ENCODE results near the gene REV1. TPM values are rescaled to one million over a fixed set of nuclear protein-coding genes. Genes with fewer than 3 reads are reported as not detected.

The REV1 gene
- total and polyA plus RNA-seq, 9 of the 15 experiments (the other 6 are each of a cell fraction or from before 2014, with no cell fraction given): 12.8 to 54.4 (median 29.6) TPM

DNA sequence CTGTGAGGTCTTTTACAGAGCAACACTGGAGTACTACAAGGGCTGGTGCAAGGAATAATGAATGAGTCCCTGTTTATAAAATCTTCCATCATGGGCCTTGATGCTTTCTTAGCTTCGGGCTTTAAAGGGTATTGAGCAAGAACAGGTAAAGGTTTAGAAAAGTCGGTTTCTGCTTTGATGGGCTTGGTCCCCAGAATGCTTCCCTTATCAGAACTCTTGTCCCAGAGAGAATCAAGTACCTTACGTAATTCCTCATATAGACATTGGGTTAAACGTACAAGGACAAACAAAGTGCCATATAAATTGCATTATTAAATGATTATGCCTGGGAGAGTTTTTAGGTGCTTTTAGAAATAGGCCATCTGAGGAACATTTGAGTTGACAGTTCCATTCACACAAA, 24.5 kb upstream of the REV1 start:
- Histone ChIP-seq H3K79me2 (ENCODE audit: control insufficient read depth, insufficient read depth, low read length) (no peaks in the 10 kb centered on the region), H3K9me3 (replicated peaks; ENCODE audit: control insufficient read depth, insufficient read depth, low read depth, low read length) (no peaks in the 10 kb centered on the region), H3K4me1 (replicated peaks in 1 of 2; ENCODE audit: control insufficient read depth in 2 of 2, insufficient read depth in 2 of 2, low read length in 2 of 2) (no peaks in the 10 kb centered on the region), H3K36me3 (ENCODE audit: control insufficient read depth, insufficient read depth, low read length) (no peaks in the 10 kb centered on the region), H3K9me1 (ENCODE audit: control insufficient read depth, insufficient read depth, low read length) (no peaks in the 10 kb centered on the region), H2AFZ (ENCODE audit: low read depth, low read length) (no peak overlapping the region), H4K20me1 (replicated peaks; ENCODE audit: control insufficient read depth, insufficient read depth, low read length) (no peaks in the 10 kb centered on the region), H3K9ac (ENCODE audit: insufficient read depth in 1 of 2, low read depth in 2 of 2, low read length in 2 of 2) (no peak overlapping the region), H3K4me3 (no peak overlapping the region), H3K4me2 (ENCODE audit: insufficient read depth, low read length) (no peak overlapping the region), H3K27ac (ENCODE audit: extremely low read depth, low read depth, low read length) (no peak overlapping the region), H3K27me3 (ENCODE audit: control insufficient read depth in 2 of 2, insufficient read depth in 2 of 2, low read length in 2 of 2) (peaks cover 22 to 31% of the 10 kb centered on the region in 2 experiments; a peak in 4 of 5 replicates)
- FAIRE-seq (no peak), DNase-seq (ENCODE audit: extremely low read depth in 1 of 4, low spot score in 3 of 4) (no peak), ATAC-seq (no peak)
- in situ Hi-C loops (cut with MboI) (no loop called here), intact Hi-C loops (cut with micrococcal nuclease) (no loop called here)
- BruUV-seq (replicated peaks): no TSS peak
- TF ChIP-seq TBP (optimal IDR thresholded peaks at IDR 0.05; ENCODE audit: low read depth, low read length): no peak
- no peak for TF ChIP-seq TAF7 (tag; IDR thresholded peaks at IDR 0.05)
- no peak for TF ChIP-seq GABPB2 (CRISPR knock-in tag; conservative IDR thresholded peaks at IDR 0.05)
- no peak for TF ChIP-seq RUNX1 (IDR thresholded peaks at IDR 0.05; ENCODE audit: low read depth)
- 3% methylated on average over 4 of the region's 4 CpGs for WGBS (ENCODE audit: insufficient coverage, low coverage, missing lambda C conversion rate)
- CTCF ChIA-PET (ENCODE audit: low intra/inter-chr PET ratio): no interaction called here
- POLR2A ChIA-PET: no interaction called here

DNA sequence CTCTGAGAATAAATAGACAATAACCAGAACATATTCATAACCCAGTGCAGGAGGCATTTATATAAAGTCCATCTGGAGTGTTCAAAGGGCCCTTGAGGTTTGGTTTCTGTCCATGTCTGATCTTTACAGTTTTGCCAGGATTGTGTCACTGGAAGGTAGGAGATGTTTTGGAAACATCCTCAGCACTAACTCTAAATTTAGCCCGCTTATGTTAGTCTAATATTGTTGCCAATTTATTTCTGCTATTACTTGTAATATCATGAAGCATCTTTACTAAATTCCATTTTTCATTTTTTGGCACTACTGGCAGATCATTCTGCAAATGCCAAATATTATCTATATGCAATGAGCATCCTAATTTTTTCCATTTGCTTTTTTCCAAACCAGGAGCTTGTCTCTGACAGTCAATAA, 22.4 kb upstream of the REV1 start:
- DNase-seq (ENCODE audit: extremely low read depth in 1 of 4, low spot score in 3 of 4) (no peak), FAIRE-seq (no peak), ATAC-seq (no peak)
- Histone ChIP-seq H3K27ac (ENCODE audit: extremely low read depth, low read depth, low read length) (no peak overlapping the region), H2AFZ (ENCODE audit: low read depth, low read length) (no peak overlapping the region), H3K9me3 (replicated peaks; ENCODE audit: control insufficient read depth, insufficient read depth, low read depth, low read length) (no peaks in the 10 kb centered on the region), H3K9me1 (ENCODE audit: control insufficient read depth, insufficient read depth, low read length) (no peaks in the 10 kb centered on the region), H4K20me1 (replicated peaks; ENCODE audit: control insufficient read depth, insufficient read depth, low read length) (no peaks in the 10 kb centered on the region), H3K4me2 (ENCODE audit: insufficient read depth, low read length) (no peak overlapping the region), H3K27me3 (ENCODE audit: control insufficient read depth in 2 of 2, insufficient read depth in 2 of 2, low read length in 2 of 2) (peaks cover 17 to 19% of the 10 kb centered on the region in 2 experiments; a peak in 4 of 5 replicates), H3K9ac (ENCODE audit: insufficient read depth in 1 of 2, low read depth in 2 of 2, low read length in 2 of 2) (no peak overlapping the region), H3K36me3 (ENCODE audit: control insufficient read depth, insufficient read depth, low read length) (no peaks in the 10 kb centered on the region), H3K4me1 (replicated peaks in 1 of 2; ENCODE audit: control insufficient read depth in 2 of 2, insufficient read depth in 2 of 2, low read length in 2 of 2) (no peaks in the 10 kb centered on the region), H3K79me2 (ENCODE audit: control insufficient read depth, insufficient read depth, low read length) (no peaks in the 10 kb centered on the region), H3K4me3 (no peak overlapping the region)
- in situ Hi-C loops (cut with MboI) (no loop called here), intact Hi-C loops (cut with micrococcal nuclease) (no loop called here)
- ChIA-PET POLR2A (no interaction called here), CTCF (ENCODE audit: low intra/inter-chr PET ratio) (no interaction called here)
- WGBS (ENCODE audit: insufficient coverage, low coverage, missing lambda C conversion rate): 0% methylated on average over 1 of the region's 1 CpG
- BruUV-seq (replicated peaks): no TSS peak
- no peak for TF ChIP-seq ZNF57 (CRISPR knock-in tag; IDR thresholded peaks at IDR 0.05)
- no peak for TF ChIP-seq HBP1 (CRISPR knock-in tag; IDR thresholded peaks at IDR 0.05)
- TF ChIP-seq NR2C2 (CRISPR knock-in tag; IDR thresholded peaks at IDR 0.05): no peak
- no peak for TF ChIP-seq NR2C2 (tag; IDR thresholded peaks at IDR 0.05)
- TF ChIP-seq HNRNPLL (IDR thresholded peaks at IDR 0.05; ENCODE audit: low read depth, low read length, poor library complexity, severe bottlenecking): no peak
- no peak for TF ChIP-seq ZNF23 (CRISPR knock-in tag; IDR thresholded peaks at IDR 0.05)
- TF ChIP-seq ZNF395 (CRISPR knock-in tag; IDR thresholded peaks at IDR 0.05): no peak
- TF ChIP-seq DIDO1 (tag; IDR thresholded peaks at IDR 0.05; ENCODE audit: low read depth): no peak
- no peak for TF ChIP-seq SIN3B (IDR thresholded peaks at IDR 0.05; ENCODE audit: low read depth)
- no peak for TF ChIP-seq ASH1L (IDR thresholded peaks at IDR 0.05; ENCODE audit: borderline replicate concordance, low read depth, partially characterized antibody)
- TF ChIP-seq, protein P1, sequence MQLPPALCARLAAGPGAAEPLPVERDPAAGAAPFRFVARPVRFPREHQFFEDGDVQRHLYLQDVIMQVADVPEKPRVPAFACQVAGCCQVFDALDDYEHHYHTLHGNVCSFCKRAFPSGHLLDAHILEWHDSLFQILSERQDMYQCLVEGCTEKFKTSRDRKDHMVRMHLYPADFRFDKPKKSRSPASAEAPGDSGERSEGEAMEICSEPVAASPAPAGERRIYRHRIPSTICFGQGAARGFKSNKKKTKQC (CRISPR knock-in tag; IDR thresholded peaks at IDR 0.05): no peak
